ENCODE data around the gene NTPCR.

NTPCR gene

GRCh38 chr1:232962761-232963745 is 12.6 kb downstream of the NTPCR start:
- peak; percentile 27 for DNase-seq (ENCODE audit: low read depth)

GRCh38 chr1:232964601-232965000 is 14.2 kb downstream of the NTPCR start:
- DNase-seq (ENCODE audit: low read depth): no peak

- no peak for DNase-seq (ENCODE audit: low read depth)
Measured at GRCh38 chr1:232965124-232965911, 14.9 kb downstream of the NTPCR start.

GRCh38 chr1:232965912-232966217 is 15.5 kb downstream of the NTPCR start:
- DNase-seq (ENCODE audit: low read depth): no peak

GRCh38 chr1:232966663-232967062 is 16.3 kb downstream of the NTPCR start:
- DNase-seq (ENCODE audit: low read depth): no peak

GRCh38 chr1:232968391-232968790 is 18.0 kb downstream of the NTPCR start:
- DNase-seq (ENCODE audit: low read depth): no peak

- no peak for DNase-seq (ENCODE audit: low read depth)
Measured at GRCh38 chr1:232968965-232969364, 18.6 kb downstream of the NTPCR start.

GRCh38 chr1:232969799-232970198 is 19.4 kb downstream of the NTPCR start:
- DNase-seq (ENCODE audit: low read depth): no peak

- no peak for DNase-seq (ENCODE audit: low read depth)
Measured at GRCh38 chr1:232970508-232970907, 20.1 kb downstream of the NTPCR start.

GRCh38 chr1:232973652-232974611 is 23.5 kb downstream of the NTPCR start:
- DNase-seq (ENCODE audit: low read depth): no peak

- DNase-seq (ENCODE audit: low read depth): no peak
Measured at GRCh38 chr1:232974971-232975370, 24.6 kb downstream of the NTPCR start.

GRCh38 chr1:232978091-232978634 is 27.8 kb downstream of the NTPCR start:
- no peak for DNase-seq (ENCODE audit: low read depth)

- no peak for DNase-seq (ENCODE audit: low read depth)
Measured at GRCh38 chr1:232978815-232979214, 28.4 kb downstream of the NTPCR start.

- DNase-seq (ENCODE audit: low read depth): no peak
Measured at GRCh38 chr1:232979558-232979957, 29.1 kb downstream of the NTPCR start.

- no peak for DNase-seq (ENCODE audit: low read depth)
Measured at GRCh38 chr1:232980355-232980978, 30.1 kb downstream of the NTPCR start.

GRCh38 chr1:232980986-232981560 is 30.7 kb downstream of the NTPCR start:
- DNase-seq (ENCODE audit: low read depth): no peak

GRCh38 chr1:232982238-232982944 is 32.0 kb downstream of the NTPCR start:
- DNase-seq (ENCODE audit: low read depth): no peak

- no peak for DNase-seq (ENCODE audit: low read depth)
Measured at GRCh38 chr1:232983375-232983774, 33.0 kb downstream of the NTPCR start.

- no peak for DNase-seq (ENCODE audit: low read depth)
Measured at GRCh38 chr1:232983817-232984567, 33.6 kb downstream of the NTPCR start.

All from GM04503 (cell line).